ENCODE measurements around the gene FAT1.

- TF ChIP-seq, protein P1, sequence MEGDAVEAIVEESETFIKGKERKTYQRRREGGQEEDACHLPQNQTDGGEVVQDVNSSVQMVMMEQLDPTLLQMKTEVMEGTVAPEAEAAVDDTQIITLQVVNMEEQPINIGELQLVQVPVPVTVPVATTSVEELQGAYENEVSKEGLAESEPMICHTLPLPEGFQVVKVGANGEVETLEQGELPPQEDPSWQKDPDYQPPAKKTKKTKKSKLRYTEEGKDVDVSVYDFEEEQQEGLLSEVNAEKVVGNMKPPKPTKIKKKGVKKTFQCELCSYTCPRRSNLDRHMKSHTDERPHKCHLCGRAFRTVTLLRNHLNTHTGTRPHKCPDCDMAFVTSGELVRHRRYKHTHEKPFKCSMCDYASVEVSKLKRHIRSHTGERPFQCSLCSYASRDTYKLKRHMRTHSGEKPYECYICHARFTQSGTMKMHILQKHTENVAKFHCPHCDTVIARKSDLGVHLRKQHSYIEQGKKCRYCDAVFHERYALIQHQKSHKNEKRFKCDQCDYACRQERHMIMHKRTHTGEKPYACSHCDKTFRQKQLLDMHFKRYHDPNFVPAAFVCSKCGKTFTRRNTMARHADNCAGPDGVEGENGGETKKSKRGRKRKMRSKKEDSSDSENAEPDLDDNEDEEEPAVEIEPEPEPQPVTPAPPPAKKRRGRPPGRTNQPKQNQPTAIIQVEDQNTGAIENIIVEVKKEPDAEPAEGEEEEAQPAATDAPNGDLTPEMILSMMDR (IDR thresholded peaks at IDR 0.05): no peak
- TF ChIP-seq POLR2A (IDR thresholded peaks at IDR 0.05): no peak
Observed at GRCh38 chr4:186592445-186592844, 131.2 kb downstream of the FAT1 start.
